ENCODE measurements around the gene IFI27L1.

The IFI27L1 gene

DNA sequence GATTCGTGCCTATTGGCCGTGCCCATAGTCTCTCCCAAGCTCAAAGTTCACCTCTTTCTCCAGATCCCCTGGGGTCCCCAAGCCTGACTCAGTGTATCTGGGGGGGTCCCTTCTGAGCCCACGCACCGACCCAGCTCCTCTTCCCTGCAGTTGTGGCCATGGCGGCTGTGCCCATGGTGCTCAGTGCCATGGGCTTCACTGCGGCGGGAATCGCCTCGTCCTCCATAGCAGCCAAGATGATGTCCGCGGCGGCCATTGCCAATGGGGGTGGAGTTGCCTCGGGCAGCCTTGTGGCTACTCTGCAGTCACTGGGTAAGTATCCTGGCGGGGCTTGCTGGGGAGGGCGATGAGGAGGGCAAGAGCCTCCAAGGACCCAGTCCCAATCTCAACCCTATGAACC, 34.5 kb downstream of the IFI27L1 start:
- no peak for DNase-seq

- no peak for DNase-seq
Measured at GRCh38 chr14:94116701-94117100, 35.6 kb downstream of the IFI27L1 start.

DNA sequence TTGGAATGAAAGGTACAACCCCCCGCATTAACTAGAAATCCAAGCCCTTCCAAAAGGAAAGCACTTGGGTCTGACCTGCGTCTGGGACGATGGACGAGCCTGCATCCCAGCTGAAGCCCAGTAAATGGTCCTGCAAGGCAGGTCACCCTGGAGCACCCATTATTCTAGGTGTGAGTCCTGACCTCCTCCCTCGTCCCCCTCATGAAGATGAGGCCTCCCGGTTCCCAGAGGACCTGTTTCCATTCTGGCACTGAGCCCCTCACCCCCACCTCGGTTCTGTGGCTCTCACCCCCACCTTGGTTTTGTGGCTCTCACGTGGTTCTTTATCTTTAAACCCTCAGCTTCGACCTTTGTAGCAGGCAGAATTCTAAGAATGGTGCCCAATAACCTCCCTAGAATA, 36.7 kb downstream of the IFI27L1 start:
- DNase-seq: no peak

DNA sequence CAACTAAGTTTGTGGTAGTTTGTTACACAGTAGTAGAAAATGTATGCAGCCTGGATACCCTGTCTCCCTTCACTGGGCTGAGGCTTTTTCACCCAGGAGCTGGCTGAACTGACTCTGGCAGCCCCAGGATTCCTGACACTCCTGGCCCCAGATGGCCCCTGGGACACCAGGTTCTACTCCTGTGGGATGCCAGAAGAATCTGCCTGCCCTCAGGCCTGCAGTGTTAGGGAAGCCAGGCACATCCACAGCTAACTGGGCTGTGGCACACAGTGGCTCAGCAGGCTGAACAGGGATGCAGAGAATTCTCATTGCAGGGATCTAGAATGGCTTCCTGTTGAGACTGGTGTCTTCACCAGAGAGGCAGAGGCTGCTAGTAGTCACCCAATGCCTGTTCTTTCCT, 38.0 kb downstream of the IFI27L1 start:
- no peak for DNase-seq

GRCh38 chr14:94120667-94121340, 39.7 kb downstream of the IFI27L1 start:
- DNase-seq: no peak

DNA sequence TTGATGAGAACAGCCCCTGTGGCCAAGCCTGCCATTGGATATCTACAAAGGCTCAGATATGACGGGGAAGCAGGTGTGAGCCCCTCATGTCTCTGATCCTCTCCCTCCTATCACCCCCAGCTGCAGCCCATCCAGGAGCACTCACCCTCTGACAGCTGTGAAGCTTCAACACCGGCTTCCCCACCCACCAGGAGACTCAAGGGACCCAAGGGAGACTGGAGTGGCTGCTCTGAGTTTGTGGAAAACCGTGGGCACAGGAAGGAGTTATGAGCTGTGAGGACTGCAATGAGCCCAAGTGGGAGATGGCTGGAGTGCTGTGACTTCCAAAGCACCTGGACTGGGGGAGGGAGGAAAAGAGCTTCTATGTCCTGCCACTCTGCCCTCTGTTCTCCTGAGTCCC, 40.4 kb downstream of the IFI27L1 start:
- DNase-seq: no peak

- DNase-seq: no peak
Measured at GRCh38 chr14:94122438-94122837, 41.3 kb downstream of the IFI27L1 start.

GRCh38 chr14:94123296-94123695, 42.2 kb downstream of the IFI27L1 start:
- no peak for DNase-seq

GRCh38 chr14:94123868-94124267, 42.8 kb downstream of the IFI27L1 start:
- no peak for DNase-seq

DNA sequence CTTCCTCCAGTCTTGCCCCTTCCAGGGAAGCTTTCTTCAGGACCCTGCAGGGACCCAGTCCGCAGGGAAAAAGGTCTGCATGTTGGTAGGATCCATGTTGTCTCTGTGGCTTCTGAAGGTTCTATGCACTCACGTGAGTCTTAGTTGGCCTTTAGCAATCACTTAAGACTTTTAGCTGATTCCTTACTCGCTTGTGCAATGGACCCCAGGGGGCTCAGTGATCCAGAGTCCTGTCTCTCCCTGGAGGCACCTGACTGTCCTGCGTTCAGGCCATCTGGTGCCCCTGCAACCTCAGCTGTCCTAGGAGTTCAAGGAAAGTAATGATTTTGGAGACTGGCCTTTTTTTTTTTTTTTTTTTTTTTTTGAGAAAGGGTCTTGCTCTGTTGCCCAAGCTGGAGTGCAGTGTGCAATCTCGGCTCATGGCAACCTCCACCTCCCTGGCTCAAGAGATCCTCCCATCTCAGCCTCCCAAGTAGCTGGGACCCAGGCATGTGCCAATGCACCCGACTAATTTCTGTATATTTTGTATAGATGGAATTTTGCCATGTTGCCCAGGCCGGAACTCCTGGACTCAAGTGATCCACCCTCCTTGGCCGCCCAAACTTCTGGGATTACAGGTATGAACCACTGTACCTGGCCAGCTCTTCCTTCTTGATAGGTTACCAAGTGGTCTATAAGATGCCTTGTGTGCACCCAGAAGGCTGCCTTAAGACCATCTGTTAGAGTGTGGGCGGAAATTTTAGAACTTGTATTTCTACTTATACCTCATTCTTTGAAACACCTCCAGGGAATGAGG, 43.7 kb downstream of the IFI27L1 start:
- no peak for DNase-seq

DNA sequence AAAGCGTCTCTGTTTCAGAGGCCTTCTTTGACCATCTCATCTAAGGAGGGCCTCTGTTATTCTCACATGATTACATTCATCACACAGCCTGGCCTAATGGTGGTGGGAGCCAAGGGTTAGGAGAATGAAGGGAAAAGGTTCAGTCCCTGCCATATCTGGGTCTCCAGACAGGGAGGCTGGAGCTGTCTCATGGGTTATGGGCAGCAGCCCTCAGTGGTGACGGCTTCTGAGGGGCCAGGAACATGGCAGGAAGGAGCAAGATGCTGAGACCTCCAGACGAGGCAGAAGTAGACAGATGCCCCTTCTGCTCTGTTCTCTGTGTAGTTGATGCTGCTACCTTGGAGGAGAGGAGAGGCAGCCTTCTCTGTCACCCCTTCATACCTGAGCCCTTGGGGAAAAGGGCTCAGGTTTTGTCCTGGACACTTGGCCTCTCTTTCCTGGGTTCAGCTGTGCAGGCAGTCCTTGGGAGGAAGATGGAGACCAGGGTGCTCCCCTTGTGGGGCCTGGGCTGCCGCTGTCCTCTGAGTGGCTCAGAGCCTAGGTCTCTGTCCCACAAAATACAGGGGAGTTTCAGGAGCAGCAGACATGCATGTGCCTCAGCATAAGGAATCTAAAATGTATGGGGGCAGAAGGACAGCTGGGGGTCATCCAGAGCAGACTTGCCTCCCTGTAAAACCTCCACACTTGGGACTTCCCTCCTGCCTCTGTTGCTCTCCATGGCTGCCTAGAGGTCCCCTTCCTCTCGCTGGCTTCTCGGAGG, 44.7 kb downstream of the IFI27L1 start:
- no peak for DNase-seq

DNA sequence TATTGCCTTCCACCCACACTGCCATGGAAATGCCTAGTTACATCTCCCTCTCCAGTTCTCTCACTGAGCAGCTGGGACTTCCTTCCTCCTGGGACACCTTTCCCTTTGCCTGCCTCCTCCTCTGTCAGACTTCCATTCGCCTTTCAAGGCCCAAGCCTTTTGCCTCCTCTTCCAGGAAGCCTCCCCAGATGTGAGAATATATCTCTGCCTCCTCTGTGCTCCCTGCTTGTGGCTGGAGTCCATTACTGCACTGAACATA, 45.2 kb downstream of the IFI27L1 start:
- DNase-seq: no peak

DNA sequence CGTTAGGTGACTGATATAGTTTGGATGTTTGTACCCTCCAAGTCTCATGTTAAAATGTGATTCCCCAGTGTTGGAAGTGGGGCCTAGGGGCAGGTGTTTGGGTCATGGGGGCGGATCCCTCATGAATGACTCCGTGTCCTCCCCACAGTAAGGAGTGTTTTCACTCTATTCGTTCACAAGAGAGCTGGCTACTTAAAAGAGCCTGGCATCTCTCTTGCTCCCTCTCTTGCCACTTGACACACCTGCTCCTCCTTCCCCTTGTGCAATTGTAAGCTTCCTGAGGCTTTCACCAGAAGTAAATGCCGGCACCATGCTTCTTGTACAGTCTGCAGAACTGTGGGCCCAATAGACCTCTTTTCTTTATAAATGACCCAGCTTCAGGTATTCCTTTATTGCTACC, 45.7 kb downstream of the IFI27L1 start:
- no peak for DNase-seq

DNA sequence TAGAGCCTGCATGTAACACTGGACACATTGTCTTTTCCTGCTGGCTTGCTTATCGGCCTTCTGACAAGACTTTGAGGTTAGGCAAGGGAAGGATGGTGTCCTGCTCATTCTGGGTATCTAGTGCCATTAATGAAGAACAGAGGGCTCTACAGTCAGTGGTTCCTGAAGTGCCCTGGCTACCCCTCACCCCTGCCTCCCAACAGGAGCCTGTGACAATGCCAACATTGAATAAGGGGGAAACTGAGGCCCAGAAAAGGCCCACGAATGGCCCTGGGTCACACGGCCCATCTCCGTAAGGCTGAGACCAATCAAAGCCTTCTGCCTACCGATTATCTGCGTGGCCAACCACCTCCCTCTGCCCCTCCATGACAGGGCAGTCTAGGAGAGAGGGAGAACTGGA, 46.2 kb downstream of the IFI27L1 start:
- DNase-seq: no peak

DNA sequence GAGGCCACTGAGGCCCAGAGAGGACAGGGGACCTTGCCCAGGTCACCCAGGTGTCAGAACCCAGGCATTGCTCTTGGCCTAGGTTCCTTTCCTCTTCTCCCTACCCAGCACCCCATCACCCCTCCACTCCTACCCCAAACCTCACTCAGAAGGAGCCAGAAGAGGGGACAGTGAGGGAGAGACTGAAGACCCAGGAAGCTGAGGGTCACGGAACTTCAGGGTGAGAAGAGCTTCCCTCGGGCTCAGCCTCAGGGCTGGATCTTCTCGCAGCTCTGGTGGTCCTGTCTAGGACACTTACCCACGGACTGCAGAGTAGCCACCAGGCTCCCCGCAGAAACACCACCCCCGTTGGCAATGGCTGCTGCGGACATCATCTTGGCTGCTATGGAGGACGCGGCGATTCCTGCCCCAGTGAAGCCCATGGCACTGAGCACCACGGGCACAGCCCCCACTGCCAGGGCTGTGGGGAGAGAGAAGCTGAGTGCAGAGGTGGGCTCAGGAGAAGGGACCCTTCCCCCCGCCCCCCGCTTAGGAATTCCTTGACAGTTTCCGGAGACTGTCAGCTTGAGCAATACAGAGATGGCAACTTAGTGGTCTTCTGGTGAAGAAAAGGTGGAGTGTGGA, 47.2 kb downstream of the IFI27L1 start:
- DNase-seq: no peak

GRCh38 chr14:94129111-94129757, 48.1 kb downstream of the IFI27L1 start, which contains the start of gene IFI27L2:
Gene IFI27L2 (minus strand): TSS chr14:94129604. CDS start chr14:94129564, 40 bp downstream.
- DNase-seq: peak; percentile 59

DNA sequence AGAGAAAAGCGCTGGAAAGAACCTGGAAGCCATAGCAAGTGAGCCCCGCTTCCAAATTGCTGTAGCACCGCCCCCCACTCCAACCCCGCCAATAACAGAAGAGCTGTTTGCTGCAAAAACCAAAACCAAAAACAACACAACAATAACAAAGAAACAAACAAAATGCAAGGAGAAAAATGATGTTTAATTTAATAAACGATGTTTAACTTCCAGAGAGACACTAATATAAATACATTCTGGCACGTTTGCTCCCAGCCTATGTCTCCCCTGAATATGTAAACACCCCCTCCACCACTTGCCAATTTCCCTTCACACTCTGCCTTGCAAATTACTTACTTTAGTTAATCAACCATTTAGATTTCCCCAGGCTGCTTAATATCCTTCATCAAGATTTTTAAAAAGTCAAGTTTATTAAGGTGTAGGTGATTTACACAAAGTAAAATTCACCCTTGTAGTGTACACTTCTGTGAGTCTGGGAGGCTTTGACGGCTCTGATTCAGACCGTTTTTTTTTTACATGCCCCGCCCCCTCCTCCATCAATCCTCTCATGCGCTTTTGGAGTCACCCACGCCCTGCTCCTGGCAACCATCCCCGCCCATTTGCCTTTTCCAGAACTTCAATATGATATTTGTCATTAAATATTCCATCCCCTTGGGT, 48.8 kb downstream of the IFI27L1 start:
- no peak for DNase-seq

DNA sequence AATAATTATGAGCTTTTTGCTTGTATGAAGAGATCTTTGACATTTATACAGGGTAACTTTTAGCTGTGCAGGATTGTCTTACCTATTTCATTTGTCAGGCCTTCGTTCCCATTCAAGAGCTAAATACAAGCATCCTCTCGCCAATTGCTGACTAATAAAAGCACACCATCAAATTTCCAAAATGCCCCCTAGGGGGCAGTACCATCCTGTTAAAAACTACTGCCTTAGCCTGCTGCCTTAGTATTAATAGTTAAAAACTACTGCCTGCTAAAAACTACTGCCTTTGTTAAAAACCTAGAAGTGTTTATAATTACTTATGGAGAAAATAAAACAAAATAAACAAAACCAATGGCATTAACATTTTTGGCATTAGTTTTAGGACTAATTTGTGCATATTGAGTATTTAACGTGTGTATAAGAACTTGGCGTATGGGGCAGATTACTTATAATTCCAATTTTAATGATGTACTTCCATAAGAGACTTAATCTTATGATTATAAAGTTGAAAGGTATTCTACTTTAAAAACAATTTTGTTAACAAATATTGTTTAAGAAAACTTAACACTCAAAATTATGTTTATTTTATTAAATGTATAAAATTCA, 51.3 kb downstream of the IFI27L1 start:
- peak; percentile 10 for DNase-seq

- no peak for DNase-seq
Measured at GRCh38 chr14:94135476-94135875, 54.4 kb downstream of the IFI27L1 start.

DNA sequence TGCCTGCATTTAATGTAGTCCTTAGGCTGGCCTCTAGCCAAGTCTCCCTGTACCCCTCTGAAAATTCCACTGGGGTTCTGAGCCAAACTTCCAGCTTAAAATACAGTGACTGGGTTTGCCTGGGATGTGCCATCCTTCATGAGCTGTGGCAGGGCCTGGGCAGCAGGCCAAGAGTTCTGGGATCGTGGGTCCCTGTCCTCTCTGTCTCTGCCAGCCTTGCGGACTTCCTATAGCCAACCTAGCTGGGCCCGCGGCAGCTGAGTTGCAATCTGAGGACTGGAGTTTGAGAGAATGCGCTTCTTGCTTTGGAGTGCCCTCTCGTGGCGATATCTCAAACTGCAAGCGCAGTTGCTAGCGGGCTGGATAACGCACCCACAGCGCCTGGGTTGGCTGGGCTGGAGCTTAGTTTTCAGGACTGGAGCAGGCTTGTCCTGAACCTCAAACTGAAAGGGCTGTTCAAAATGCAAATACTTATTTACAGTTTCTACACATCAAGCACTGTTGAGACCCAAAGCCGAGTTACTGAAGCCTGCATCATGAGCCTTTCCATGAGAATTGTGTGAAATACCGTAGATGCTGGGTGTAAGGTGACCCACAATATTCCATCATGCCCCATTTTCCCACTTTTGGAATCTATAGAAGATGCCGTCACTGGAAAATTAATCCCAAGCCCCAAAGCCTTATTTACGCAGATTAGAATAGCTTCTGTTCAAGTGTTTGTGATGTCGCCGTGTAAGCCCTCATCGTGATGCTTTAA, 55.6 kb downstream of the IFI27L1 start:
- DNase-seq: no peak

DNA sequence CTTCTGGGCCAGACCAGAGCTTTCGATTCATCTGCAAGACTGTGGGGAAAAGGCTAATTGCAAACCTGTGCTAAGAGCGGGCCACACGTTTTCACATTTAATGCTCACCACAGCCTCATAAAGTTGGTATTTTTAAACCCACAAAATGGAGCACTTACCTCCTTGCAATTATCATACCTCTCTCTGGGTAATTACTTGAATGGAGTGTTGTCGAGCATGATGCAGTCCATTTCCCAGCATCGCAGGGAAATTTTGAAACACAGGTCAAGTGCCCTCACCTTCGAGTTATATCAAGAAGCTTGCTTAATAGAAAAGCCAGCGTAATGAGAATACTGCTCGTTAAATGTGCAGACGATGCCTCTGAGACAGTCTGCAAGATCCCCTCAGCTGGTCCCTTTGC, 57.1 kb downstream of the IFI27L1 start:
- DNase-seq: peak; percentile 17

All from NCI-H1436 treated with DMSO at 0.1 percent for 48 hours (cell line).